Natural killer cell (primary cell): Measurements from ENCODE around the gene ANKFN1. TPM values are rescaled to one million over a fixed set of nuclear protein-coding genes. Genes with fewer than 3 reads are reported as not detected.

Experiments
- ATAC-seq, 3 donors: fragments of 150-1000 bp in 2 of 3; fragments of 200-7000 bp in 1 of 3; cut with Tn5 transposase; 1 replicate in 1 of 3; 2 replicates in 2 of 3; pipeline ENCODE4 v1.10.0; 2021; ENCODE audit warnings: mild to moderate bottlenecking in 2 of 3, moderate library complexity in 2 of 3
- DNase-seq, 2 donors: peaks; one replicate each; pipeline versions ENCODE4 v3.0.0 to v3.0.0-alpha.2; 2013 to 2021; ENCODE audit warnings: mixed read lengths in 1 of 2
- H3K27ac ChIP-seq: one replicate; pipeline ENCODE4 v1.5.1; 2013; ENCODE audit warnings: mild to moderate bottlenecking, low read length
- H3K27me3 ChIP-seq: one replicate; pipeline ENCODE4 v1.6.1; 2013; ENCODE audit warnings: low read length; ENCODE audit not compliant: control insufficient read depth, insufficient read depth
- H3K36me3 ChIP-seq: one replicate; pipeline ENCODE4 v1.6.1; 2013; ENCODE audit warnings: low read length; ENCODE audit not compliant: control insufficient read depth, insufficient read depth
- H3K4me1 ChIP-seq: one replicate; pipeline ENCODE4 v1.6.1; 2013; ENCODE audit warnings: low read length; ENCODE audit not compliant: control insufficient read depth, insufficient read depth
- H3K4me3 ChIP-seq: one replicate; pipeline ENCODE4 v1.5.1; 2013; ENCODE audit warnings: low read length
- H3K9me3 ChIP-seq: one replicate; pipeline ENCODE4 v1.6.1; 2013; ENCODE audit warnings: low read length; ENCODE audit not compliant: control insufficient read depth, insufficient read depth
- H3K27ac Mint-ChIP-seq, 2 donors: one replicate each; pipeline ENCODE4 v1.8.0; 2022; ENCODE audit warnings: mild to moderate bottlenecking in 2 of 2, mixed read lengths in 2 of 2, moderate library complexity in 1 of 2
- H3K27me3 Mint-ChIP-seq, 2 donors: one replicate each; pipeline ENCODE4 v1.8.0; 2022; ENCODE audit warnings: low read depth in 2 of 2, mixed read lengths in 2 of 2
- H3K36me3 Mint-ChIP-seq: one replicate; pipeline ENCODE4 v1.8.0; 2022; ENCODE audit warnings: mixed read lengths
- H3K4me1 Mint-ChIP-seq, 2 donors: one replicate each; pipeline ENCODE4 v1.8.0; 2022; ENCODE audit warnings: mixed read lengths in 2 of 2
- H3K4me3 Mint-ChIP-seq: one replicate; pipeline ENCODE4 v1.8.0; 2022; ENCODE audit warnings: mild to moderate bottlenecking, moderate library complexity, mixed read lengths
- H3K9me3 Mint-ChIP-seq, 2 donors: one replicate each; pipeline ENCODE4 v1.8.0; 2022; ENCODE audit warnings: mixed read lengths in 2 of 2
- WGBS: methylation state at CpG from one replicate; pipeline ENCODE4 v1.1.7; 2013; ENCODE audit warnings: missing lambda C conversion rate; ENCODE audit not compliant: insufficient coverage; 5-methylcytosine and 5-hydroxymethylcytosine counted together
- intact Hi-C: fragments of 100-400 bp; cut with micrococcal nuclease; formaldehyde crosslinking; loops from one replicate; pipeline ENCODE4 v1.14.2; 2022
- total RNA-seq, 4 donors: library from RNA; stranded (reverse); fragments of 120-200 nt in 1 of 4; gene quantifications; one replicate each; pipeline versions ENCODE4 v1.2.3 to v1.2.4, GENCODE V29; 2013 to 2022
- TF ChIP-seq, protein P1 (sequence below): fragments of 200-600 bp; IDR thresholded peaks from one replicate; pipeline ENCODE4 v1.8.0; 2022; ENCODE audit warnings: antibody characterized with exemption

ANKFN1 gene
- total RNA-seq, 3 donors from 2014 or later (not counting 1 experiment from before 2014, with no cell fraction given) = not detected

DNA sequence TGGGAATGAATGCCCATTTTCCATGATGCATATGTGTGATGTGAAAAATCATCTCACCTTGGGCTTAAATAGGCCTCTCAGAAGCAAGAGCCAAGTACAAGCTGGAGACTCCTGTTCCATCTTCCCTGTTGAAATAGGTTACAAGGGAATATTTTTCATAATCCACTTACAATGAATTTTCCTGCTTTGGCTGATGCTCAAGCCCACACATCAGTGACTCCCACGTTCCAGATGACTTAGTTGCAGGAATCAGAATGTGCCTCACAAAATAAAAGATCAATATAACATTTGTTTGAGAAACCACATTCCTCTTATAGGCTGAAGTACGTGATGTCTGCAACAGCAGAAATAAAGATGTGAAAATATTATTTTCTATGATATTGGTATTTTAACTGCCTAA lies 24.1 kb downstream of the ANKFN1 start:
- Mint-ChIP-seq H3K27me3 (peaks cover 3 to 9% of the 10 kb centered on the region in 2 donors), H3K4me1 (no peaks in the 10 kb centered on the region), H3K27ac (no peak overlapping the region), H3K36me3 (no peaks in the 10 kb centered on the region), H3K9me3 (peaks cover 0 to 2% of the 10 kb centered on the region in 2 donors), H3K4me3 (no peak overlapping the region)
- 92% methylated on average over 1 of the region's 2 CpGs for WGBS
- TF ChIP-seq, protein P1, sequence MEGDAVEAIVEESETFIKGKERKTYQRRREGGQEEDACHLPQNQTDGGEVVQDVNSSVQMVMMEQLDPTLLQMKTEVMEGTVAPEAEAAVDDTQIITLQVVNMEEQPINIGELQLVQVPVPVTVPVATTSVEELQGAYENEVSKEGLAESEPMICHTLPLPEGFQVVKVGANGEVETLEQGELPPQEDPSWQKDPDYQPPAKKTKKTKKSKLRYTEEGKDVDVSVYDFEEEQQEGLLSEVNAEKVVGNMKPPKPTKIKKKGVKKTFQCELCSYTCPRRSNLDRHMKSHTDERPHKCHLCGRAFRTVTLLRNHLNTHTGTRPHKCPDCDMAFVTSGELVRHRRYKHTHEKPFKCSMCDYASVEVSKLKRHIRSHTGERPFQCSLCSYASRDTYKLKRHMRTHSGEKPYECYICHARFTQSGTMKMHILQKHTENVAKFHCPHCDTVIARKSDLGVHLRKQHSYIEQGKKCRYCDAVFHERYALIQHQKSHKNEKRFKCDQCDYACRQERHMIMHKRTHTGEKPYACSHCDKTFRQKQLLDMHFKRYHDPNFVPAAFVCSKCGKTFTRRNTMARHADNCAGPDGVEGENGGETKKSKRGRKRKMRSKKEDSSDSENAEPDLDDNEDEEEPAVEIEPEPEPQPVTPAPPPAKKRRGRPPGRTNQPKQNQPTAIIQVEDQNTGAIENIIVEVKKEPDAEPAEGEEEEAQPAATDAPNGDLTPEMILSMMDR = no peak
- ATAC-seq (no peak), DNase-seq (no peak)
- Histone ChIP-seq H3K4me1 (no peaks in the 10 kb centered on the region), H3K36me3 (no peaks in the 10 kb centered on the region), H3K27me3 (no peaks in the 10 kb centered on the region), H3K4me3 (no peak overlapping the region), H3K9me3 (no peaks in the 10 kb centered on the region), H3K27ac (no peak overlapping the region)
- intact Hi-C loops = no loop called here

- Histone ChIP-seq H3K27me3 (no peaks in the 10 kb centered on the region), H3K36me3 (no peaks in the 10 kb centered on the region), H3K4me1 (no peaks in the 10 kb centered on the region), H3K9me3 (no peaks in the 10 kb centered on the region), H3K27ac (no peak overlapping the region), H3K4me3 (no peak overlapping the region)
- H3K9me3 Mint-ChIP-seq = peaks cover 0 to under 1% of the 10 kb centered on the region in 2 donors
- ATAC-seq = no peak
- TF ChIP-seq, protein P1 = no peak
- no peaks in the 10 kb centered on the region for H3K36me3 Mint-ChIP-seq
- no peak overlapping the region for H3K27ac Mint-ChIP-seq
- no peak overlapping the region for H3K4me3 Mint-ChIP-seq
- H3K27me3 Mint-ChIP-seq = peaks cover under 1 to 9% of the 10 kb centered on the region in 2 donors
- WGBS = 94% methylated on average over 3 of the region's 5 CpGs
- no peak for DNase-seq
- intact Hi-C loops = no loop called here
- no peaks in the 10 kb centered on the region for H3K4me1 Mint-ChIP-seq
These were observed 24.9 kb downstream of the ANKFN1 start for GRCh38 chr17:56178203-56178602.

- Histone ChIP-seq H3K4me3 (no peak overlapping the region), H3K4me1 (no peaks in the 10 kb centered on the region), H3K36me3 (no peaks in the 10 kb centered on the region), H3K27ac (no peak overlapping the region), H3K27me3 (no peaks in the 10 kb centered on the region), H3K9me3 (no peaks in the 10 kb centered on the region)
- Mint-ChIP-seq H3K4me3 (no peak overlapping the region), H3K4me1 (peaks cover 0 to 7% of the 10 kb centered on the region in 2 donors), H3K9me3 (no peaks in the 10 kb centered on the region), H3K27ac (no peak overlapping the region), H3K27me3 (no peaks in the 10 kb centered on the region), H3K36me3 (no peaks in the 10 kb centered on the region)
- ATAC-seq = no peak
- DNase-seq = no peak
- TF ChIP-seq, protein P1 = no peak
- WGBS = 75% methylated on average over 1 of the region's 1 CpG
- intact Hi-C loops = no loop called here
These were observed 28.8 kb downstream of the ANKFN1 start for GRCh38 chr17:56182081-56182480.

- Histone ChIP-seq H3K9me3 (no peaks in the 10 kb centered on the region), H3K27me3 (no peaks in the 10 kb centered on the region), H3K4me3 (no peak overlapping the region), H3K4me1 (no peaks in the 10 kb centered on the region), H3K36me3 (no peaks in the 10 kb centered on the region), H3K27ac (no peak overlapping the region)
- H3K27ac Mint-ChIP-seq = no peak overlapping the region
- H3K4me1 Mint-ChIP-seq = peaks cover 0 to 7% of the 10 kb centered on the region in 2 donors
- H3K27me3 Mint-ChIP-seq = no peaks in the 10 kb centered on the region
- DNase-seq = no peak
- ATAC-seq = peak in 1 of 3 donors; percentile 35
- no peak overlapping the region for H3K4me3 Mint-ChIP-seq
- no peaks in the 10 kb centered on the region for H3K9me3 Mint-ChIP-seq
- H3K36me3 Mint-ChIP-seq = no peaks in the 10 kb centered on the region
- TF ChIP-seq, protein P1 = no peak
- intact Hi-C loops = no loop called here
- 36% methylated on average over 6 of the region's 6 CpGs for WGBS
These were observed 31.4 kb downstream of the ANKFN1 start for GRCh38 chr17:56184650-56185049.
